IMR-90 (cell line): Measurements from ENCODE around the gene ZNF396. TPM values are rescaled to one million over a fixed set of nuclear protein-coding genes. Genes with fewer than 3 reads are reported as not detected.

Experiments
- ATAC-seq: fragments of 200-7000 bp; cut with Tn5 transposase; 2 replicates; pipeline ENCODE4 v1.9.1; 2020; ENCODE audit warnings: low read depth, mild to moderate bottlenecking, moderate library complexity
- BruUV-seq: library from RNA; stranded (reverse); fragments of 400-500 nt; replicated peaks from 2 replicates; lab custom pipeline; 2021; lab: Mats Ljungman, UMichigan
- CTCF ChIA-PET: fragments of 300-600 bp; formaldehyde crosslinking; extraction: SDS; loops from one replicate; lab custom pipeline; 2021; ENCODE audit warnings: antibody characterized with exemption; lab: Yijun Ruan, JAX
- POLR2A ChIA-PET: fragments of 300-600 bp; sonication (Branson Sonifier 250); formaldehyde crosslinking; loops from one replicate; lab custom pipeline; 2022; ENCODE audit warnings: antibody characterized with exemption; ENCODE audit not compliant: unreplicated experiment; lab: Charles Lee
- DNase-seq: peaks from one replicate; pipeline ENCODE4 v3.0.0; 2013
- H2AFZ ChIP-seq: replicated peaks from 2 replicates; pipeline ENCODE3; 2013; ENCODE audit warnings: low read length, mild to moderate bottlenecking; ENCODE audit not compliant: poor library complexity
- H2AK5ac ChIP-seq: 2 replicates; pipeline ENCODE4 v1.6.1; 2013; ENCODE audit warnings: low read depth, low read length, inconsistent platforms
- H2AK9ac ChIP-seq: replicated peaks from 2 replicates; pipeline ENCODE3; 2013; ENCODE audit warnings: mild to moderate bottlenecking, low read depth, low read length, moderate library complexity; ENCODE audit not compliant: poor library complexity
- H2BK120ac ChIP-seq: 2 replicates; pipeline ENCODE4 v1.6.1; 2013; ENCODE audit warnings: low read depth, low read length, inconsistent platforms
- H2BK15ac ChIP-seq: 3 replicates; pipeline ENCODE4 v1.6.1; 2013; ENCODE audit warnings: low read depth, low read length, inconsistent platforms
- H2BK20ac ChIP-seq: 2 replicates; pipeline ENCODE4 v1.6.1; 2013; ENCODE audit warnings: low read depth, mild to moderate bottlenecking, inconsistent platforms, low read length, moderate library complexity
- H2BK5ac ChIP-seq: 2 replicates; pipeline ENCODE4 v1.6.1; 2013; ENCODE audit warnings: mild to moderate bottlenecking, low read depth, low read length, inconsistent platforms; ENCODE audit not compliant: poor library complexity, severe bottlenecking
- H3K14ac ChIP-seq: replicated peaks from 2 replicates; pipeline ENCODE4 v1.6.1; 2013; ENCODE audit warnings: low read depth, low read length, inconsistent platforms
- H3K18ac ChIP-seq: 2 replicates; pipeline ENCODE4 v1.6.1; 2013; ENCODE audit warnings: low read depth, low read length, control low read depth
- H3K23ac ChIP-seq: 2 replicates; pipeline ENCODE4 v1.6.1; 2013; ENCODE audit warnings: low read depth, low read length, inconsistent platforms
- H3K27ac ChIP-seq: 2 replicates; pipeline ENCODE4 v1.5.1; 2013; ENCODE audit warnings: mild to moderate bottlenecking, control low read depth, low read length; ENCODE audit not compliant: insufficient read depth
- H3K27me3 ChIP-seq: 2 replicates; pipeline ENCODE4 v1.6.1; 2013; ENCODE audit warnings: low read length; ENCODE audit not compliant: control insufficient read depth, insufficient read depth
- H3K36me3 ChIP-seq: 2 replicates; pipeline ENCODE4 v1.6.1; 2013; ENCODE audit warnings: low read length, mixed read lengths; ENCODE audit not compliant: control insufficient read depth, insufficient read depth
- H3K4ac ChIP-seq: 2 replicates; pipeline ENCODE4 v1.6.1; 2013; ENCODE audit warnings: low read depth, low read length, inconsistent platforms
- H3K4me1 ChIP-seq: 2 replicates; pipeline ENCODE4 v1.6.1; 2013; ENCODE audit warnings: low read length, mixed read lengths; ENCODE audit not compliant: control insufficient read depth, insufficient read depth
- H3K4me2 ChIP-seq: 2 replicates; pipeline ENCODE4 v1.6.1; 2013; ENCODE audit warnings: low read depth, mild to moderate bottlenecking, control low read depth, low read length, moderate library complexity
- H3K4me3 ChIP-seq: 2 replicates; pipeline ENCODE4 v1.5.1; 2013; ENCODE audit warnings: low read depth, mild to moderate bottlenecking, control low read depth, low read length, moderate library complexity; ENCODE audit not compliant: insufficient read depth
- H3K56ac ChIP-seq: 2 replicates; pipeline ENCODE4 v1.6.1; 2013; ENCODE audit warnings: low read length, inconsistent platforms; ENCODE audit not compliant: insufficient read depth; ENCODE audit errors: extremely low read depth
- H3K79me1 ChIP-seq, 2 experiments: 2 replicates each; pipeline ENCODE4 v1.6.1; 2013; ENCODE audit warnings: low read length in 2 of 2, inconsistent platforms in 1 of 2, low read depth in 1 of 2
- H3K9ac ChIP-seq: 2 replicates; pipeline ENCODE4 v1.6.1; 2013; ENCODE audit warnings: low read depth, low read length, control low read depth
- H3K9me1 ChIP-seq: 2 replicates; pipeline ENCODE4 v1.6.1; 2013; ENCODE audit warnings: low read length, inconsistent platforms; ENCODE audit not compliant: insufficient read depth
- H3K9me3 ChIP-seq: 2 replicates; pipeline ENCODE4 v1.6.1; 2013; ENCODE audit warnings: low read length; ENCODE audit not compliant: control insufficient read depth, insufficient read depth
- H4K20me1 ChIP-seq: 2 replicates; pipeline ENCODE4 v1.6.1; 2013; ENCODE audit warnings: low read length, inconsistent platforms; ENCODE audit not compliant: insufficient read depth
- H4K5ac ChIP-seq: 2 replicates; pipeline ENCODE4 v1.6.1; 2013; ENCODE audit warnings: mild to moderate bottlenecking, low read depth, low read length, control low read depth
- H4K8ac ChIP-seq, 2 experiments: 2 replicates each; pipeline ENCODE4 v1.6.1; 2013; ENCODE audit warnings: low read depth in 2 of 2, low read length in 2 of 2, control low read depth in 1 of 2, inconsistent platforms in 1 of 2
- H4K91ac ChIP-seq: 2 replicates; pipeline ENCODE4 v1.6.1; 2013; ENCODE audit warnings: low read depth, low read length, inconsistent platforms; ENCODE audit not compliant: insufficient read depth
- CEBPB ChIP-seq: IDR thresholded peaks from 2 replicates; pipeline ENCODE4 v1.6.1; 2012; ENCODE audit warnings: low read depth, low read length, improper control_type of control experiment
- CHD1 ChIP-seq: IDR thresholded peaks from 2 replicates; pipeline ENCODE4 v1.6.1; 2012; ENCODE audit warnings: low read depth, low read length, improper control_type of control experiment
- CTCF ChIP-seq: conservative IDR thresholded peaks from 2 replicates; pipeline ENCODE4 v1.5.1; 2012; ENCODE audit warnings: mild to moderate bottlenecking, low read depth, low read length, improper control_type of control experiment
- ELK1 ChIP-seq: fragments of 150-350 bp; IDR thresholded peaks from 2 replicates; pipeline ENCODE4 v1.6.1; 2016; ENCODE audit warnings: low read depth, mild to moderate bottlenecking, low read length, moderate library complexity, borderline replicate concordance
- FOS ChIP-seq: fragments of 150-350 bp; IDR thresholded peaks from 2 replicates; pipeline ENCODE4 v1.6.1; 2016; ENCODE audit warnings: low read depth, low read length
- MAFK ChIP-seq: IDR thresholded peaks from 2 replicates; pipeline ENCODE4 v1.6.1; 2012; ENCODE audit warnings: low read depth, low read length, improper control_type of control experiment
- MAZ ChIP-seq: IDR thresholded peaks from 2 replicates; pipeline ENCODE4 v1.6.1; 2012; ENCODE audit warnings: low read depth, mild to moderate bottlenecking, low read length, improper control_type of control experiment, moderate library complexity, borderline replicate concordance
- MXI1 ChIP-seq: IDR thresholded peaks from 2 replicates; pipeline ENCODE4 v1.6.1; 2012; ENCODE audit warnings: low read depth, mild to moderate bottlenecking, low read length, moderate library complexity, borderline replicate concordance
- NFE2L2 ChIP-seq: fragments of 150-350 bp; IDR thresholded peaks from 2 replicates; pipeline ENCODE4 v1.6.1; 2016; ENCODE audit warnings: low read depth, mild to moderate bottlenecking, low read length
- POLR2A ChIP-seq: IDR thresholded peaks from 2 replicates; pipeline ENCODE4 v1.6.1; 2012; ENCODE audit warnings: mild to moderate bottlenecking, low read depth, low read length
- RAD21 ChIP-seq: IDR thresholded peaks from 2 replicates; pipeline ENCODE4 v1.6.1; 2012; ENCODE audit warnings: low read length, improper control_type of control experiment
- RCOR1 ChIP-seq: IDR thresholded peaks from 2 replicates; pipeline ENCODE4 v1.6.1; 2012; ENCODE audit warnings: mild to moderate bottlenecking, low read length, improper control_type of control experiment; ENCODE audit not compliant: insufficient replicate concordance
- RFX5 ChIP-seq: IDR thresholded peaks from 2 replicates; pipeline ENCODE4 v1.8.0; 2012; ENCODE audit warnings: low read depth, mild to moderate bottlenecking, low read length, moderate library complexity
- SMC3 ChIP-seq: fragments of 150-350 bp; IDR thresholded peaks from 2 replicates; pipeline ENCODE4 v1.6.1; 2016; ENCODE audit warnings: low read depth, mild to moderate bottlenecking, antibody characterized with exemption, low read length, moderate library complexity
- USF2 ChIP-seq: fragments of 150-350 bp; IDR thresholded peaks from 2 replicates; pipeline ENCODE4 v1.6.1; 2017; ENCODE audit warnings: mild to moderate bottlenecking, antibody characterized with exemption, low read length, low read depth
- WGBS, 2 experiments: methylation state at CpG; one replicate each; pipeline versions ENCODE4 v1.1.5 to v1.1.7; 2013; ENCODE audit warnings: missing lambda C conversion rate in 2 of 2; ENCODE audit not compliant: insufficient read length in 1 of 2; ENCODE audit errors: extremely low coverage in 2 of 2; 5-methylcytosine and 5-hydroxymethylcytosine counted together
- dilution Hi-C: fragments of 300-500 bp; cut with HindIII; formaldehyde crosslinking; loops from one replicate; pipeline ENCODE4 v1.14.3; 2018; ENCODE audit warnings: low sequenced_read_pairs; ENCODE audit not compliant: unreplicated experiment
- in situ Hi-C: fragments of 300-500 bp; cut with MboI; formaldehyde crosslinking; loops from 3 replicates; pipeline ENCODE4 v1.14.3; 2019; ENCODE audit warnings: low sequenced_read_pairs, inconsistent platforms, mixed read lengths
- intact Hi-C: fragments of 100-400 bp; cut with micrococcal nuclease; formaldehyde crosslinking; loops from 2 replicates; pipeline ENCODE4 v1.10.0; 2022
- polyA plus RNA-seq, 3 experiments: library from polyadenylated mRNA; depleted of rRNA; stranded (reverse); fragments of >200 nt; gene quantifications; 2 replicates each; pipeline ENCODE4 v1.2.3, GENCODE V29; 2012; ENCODE audit warnings: low replicate concordance in 1 of 3
- total RNA-seq: library from RNA; depleted of rRNA; stranded (reverse); fragments of >200 nt; gene quantifications from 2 replicates; pipeline ENCODE4 v1.2.3, GENCODE V29; 2012

Gene ZNF396
- total and polyA plus RNA-seq, 2 of the 4 experiments (the other 2 are of a cell fraction): 0.26 to 0.54 TPM

GRCh38 chr18:35337286-35337685, 39.9 kb downstream of the ZNF396 start:
- H3K9me3 ChIP-seq: no peaks in the 10 kb centered on the region
- H3K27me3 ChIP-seq: no peaks in the 10 kb centered on the region
- H2AK5ac ChIP-seq: no peak overlapping the region
- no peak overlapping the region for H2BK5ac ChIP-seq
- H2AFZ ChIP-seq: no peak overlapping the region
- no peak overlapping the region for H4K91ac ChIP-seq
- no peak overlapping the region for H3K27ac ChIP-seq
- in situ Hi-C loops: no loop called here
- H3K79me1 ChIP-seq: peaks cover 26 to 48% of the 10 kb centered on the region in 2 experiments
- ChIA-PET CTCF (no interaction called here), POLR2A (no interaction called here)
- dilution Hi-C loops: no loop called here
- no peak overlapping the region for H2BK15ac ChIP-seq
- H2BK20ac ChIP-seq: no peak overlapping the region
- H3K9ac ChIP-seq: no peak overlapping the region
- no peak overlapping the region for H3K18ac ChIP-seq
- peaks cover 4% of the 10 kb centered on the region; the same call in 1 of the 2 replicates for H3K9me1 ChIP-seq
- H3K56ac ChIP-seq: no peak overlapping the region
- intact Hi-C loops: no loop called here
- no peak overlapping the region for H4K8ac ChIP-seq
- no peak overlapping the region for H2BK120ac ChIP-seq
- H3K4me3 ChIP-seq: no peak overlapping the region
- no peak overlapping the region for H3K14ac ChIP-seq
- BruUV-seq: no TSS peak
- H4K20me1 ChIP-seq: peaks cover 41% of the 10 kb centered on the region
- ATAC-seq (no peak), DNase-seq (no peak)
- no peaks in the 10 kb centered on the region for H3K4me1 ChIP-seq
- TF ChIP-seq NFE2L2 (no peak), CEBPB (no peak), POLR2A (no peak), ELK1 (no peak), CHD1 (no peak), RFX5 (no peak), CTCF (no peak), RAD21 (no peak), FOS (no peak), USF2 (no peak), SMC3 (no peak), MAZ (no peak), MAFK (no peak), RCOR1 (no peak), MXI1 (no peak)
- no peak overlapping the region for H3K23ac ChIP-seq
- WGBS, 2 experiments: 100% methylated on average over 2 of the region's 5 CpGs; no CpG with 5 or more reads in 1 of the 2 experiments
- peaks cover 46% of the 10 kb centered on the region for H3K36me3 ChIP-seq
- no peak overlapping the region for H3K4me2 ChIP-seq
- H3K4ac ChIP-seq: no peak overlapping the region
- no peak overlapping the region for H2AK9ac ChIP-seq
- no peak overlapping the region for H4K5ac ChIP-seq
